ENCODE results near the gene KLF16.

DNA sequence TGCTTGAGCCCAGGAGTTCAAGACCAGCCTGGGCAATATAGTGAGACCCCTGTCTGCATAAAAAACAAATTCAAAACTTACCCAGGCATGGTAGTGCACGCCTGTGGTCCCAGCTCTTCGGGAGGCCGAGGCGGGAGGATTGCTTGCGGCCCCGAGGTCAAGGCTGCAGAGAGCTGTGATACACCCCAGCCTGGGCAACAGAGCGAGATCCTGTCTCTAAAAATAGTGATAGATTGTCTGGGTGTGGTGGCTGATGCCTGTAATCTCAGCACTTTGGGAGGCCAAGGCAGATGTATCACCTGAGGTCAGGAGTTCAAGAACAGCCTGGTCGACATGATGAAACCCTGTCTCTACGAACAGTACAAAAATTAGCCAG, 4.0 kb upstream of the KLF16 start:
- TF ChIP-seq POLR2AphosphoS5 (IDR thresholded peaks at IDR 0.05; ENCODE audit: borderline replicate concordance, low read depth, low read length) (no peak), EZH2 (IDR thresholded peaks at IDR 0.05) (no peak), FOXP2 (optimal IDR thresholded peaks at IDR 0.05; ENCODE audit: control extremely low read depth, extremely low read length, insufficient read depth) (no peak)

All from SK-N-MC (cell line).